Karpas-422 (cell line): ENCODE measurements around the gene CARMIL1. TPM values are rescaled to one million over a fixed set of nuclear protein-coding genes. Genes with fewer than 3 reads are reported as not detected.

Source experiments
- DNase-seq: peaks from one replicate; pipeline ENCODE4 v3.0.0-alpha.2; 2015
- H2AFZ ChIP-seq: fragments of 200-600 bp; sonication (generic); 2 replicates; pipeline ENCODE4 v1.6.1; 2014; ENCODE audit warnings: antibody characterized with exemption, low read length, mixed read lengths
- H3K27ac ChIP-seq: fragments of 200-600 bp; sonication (generic); 2 replicates; pipeline ENCODE4 v1.5.1; 2014; ENCODE audit warnings: mild to moderate bottlenecking, low read length, moderate library complexity
- H3K27me3 ChIP-seq: fragments of 200-600 bp; sonication (generic); 2 replicates; pipeline ENCODE4 v1.6.1; 2014; ENCODE audit warnings: low read length, mixed read lengths
- H3K36me3 ChIP-seq: fragments of 200-600 bp; sonication (generic); 2 replicates; pipeline ENCODE4 v1.6.1; 2014; ENCODE audit warnings: low read length, mixed read lengths; ENCODE audit not compliant: insufficient read depth
- H3K4me1 ChIP-seq: fragments of 200-600 bp; sonication (generic); 2 replicates; pipeline ENCODE4 v1.6.1; 2014; ENCODE audit warnings: mild to moderate bottlenecking, low read length, mixed read lengths
- H3K4me2 ChIP-seq: fragments of 200-600 bp; sonication (generic); 2 replicates; pipeline ENCODE4 v1.6.1; 2014; ENCODE audit warnings: low read length, low read depth, mild to moderate bottlenecking; ENCODE audit not compliant: poor library complexity, severe bottlenecking
- H3K4me3 ChIP-seq: fragments of 200-600 bp; sonication (generic); 2 replicates; pipeline ENCODE4 v1.5.1; 2014; ENCODE audit warnings: mild to moderate bottlenecking, antibody characterized with exemption, low read length, mixed read lengths
- H3K79me2 ChIP-seq: fragments of 200-600 bp; sonication (generic); 2 replicates; pipeline ENCODE4 v1.6.1; 2014; ENCODE audit warnings: mild to moderate bottlenecking, low read length, mixed read lengths
- H3K9ac ChIP-seq: fragments of 200-600 bp; sonication (generic); 2 replicates; pipeline ENCODE4 v1.6.0; 2014; ENCODE audit warnings: low read length
- H3K9me2 ChIP-seq: fragments of 200-600 bp; sonication (generic), shearing (Covaris generic); replicated peaks from 2 replicates; pipeline ENCODE4 v1.6.0; 2014; ENCODE audit warnings: mild to moderate bottlenecking, low read length, moderate library complexity; ENCODE audit not compliant: insufficient read depth
- H3K9me3 ChIP-seq: fragments of 300-700, 200-600 bp; sonication (generic); 2 replicates; pipeline ENCODE4 v1.6.1; 2014; ENCODE audit warnings: low read length, mixed read lengths
- H4K20me1 ChIP-seq: fragments of 200-600 bp; sonication (generic); 2 replicates; pipeline ENCODE4 v1.6.1; 2014; ENCODE audit warnings: mild to moderate bottlenecking, antibody characterized with exemption, low read length, low read depth; ENCODE audit not compliant: insufficient read depth
- total RNA-seq: library from RNA; depleted of rRNA; stranded (reverse); fragments of >200 nt; shearing (Covaris generic); gene quantifications from 2 replicates; pipeline ENCODE4 v1.2.3, GENCODE V29; 2014; ENCODE audit warnings: low replicate concordance

CARMIL1 gene
- total RNA-seq, 1 experiment from 2014 or later: 0.04 TPM

DNA sequence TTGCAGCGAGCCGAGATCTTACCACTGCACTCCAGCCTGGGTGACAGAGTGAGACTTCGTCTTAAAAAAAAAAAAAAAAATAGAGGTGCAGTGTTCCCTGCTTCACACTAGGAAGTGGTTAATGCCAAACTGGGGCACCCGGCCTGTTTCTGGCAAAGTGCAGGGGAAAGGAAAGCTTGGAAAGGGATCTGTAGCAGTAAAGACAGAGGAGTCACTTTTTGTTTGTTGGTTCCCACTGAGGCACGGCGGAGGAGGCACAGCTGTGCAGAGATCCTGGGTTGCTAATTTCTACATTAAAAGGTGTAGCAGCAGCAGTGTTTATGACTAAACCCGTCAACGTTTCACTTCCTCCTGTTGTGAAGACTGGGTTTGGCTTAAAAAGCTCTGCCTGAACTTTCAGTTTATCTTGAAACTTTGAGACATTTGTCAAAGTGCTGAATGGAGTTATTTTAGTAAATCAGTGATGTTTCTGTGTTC is 125.6 kb downstream of the CARMIL1 start:
- Histone ChIP-seq H3K4me3 (no peak overlapping the region), H3K4me1 (peaks cover 9% of the 10 kb centered on the region; the same call in 1 of the 2 replicates), H3K79me2 (no peaks in the 10 kb centered on the region), H3K4me2 (no peak overlapping the region), H2AFZ (no peak overlapping the region), H3K9me3 (no peaks in the 10 kb centered on the region), H3K9me2 (no peaks in the 10 kb centered on the region), H3K36me3 (no peaks in the 10 kb centered on the region), H3K27me3 (no peaks in the 10 kb centered on the region), H3K9ac (no peak overlapping the region), H3K27ac (no peak overlapping the region), H4K20me1 (no peaks in the 10 kb centered on the region)
- no peak for DNase-seq

DNA sequence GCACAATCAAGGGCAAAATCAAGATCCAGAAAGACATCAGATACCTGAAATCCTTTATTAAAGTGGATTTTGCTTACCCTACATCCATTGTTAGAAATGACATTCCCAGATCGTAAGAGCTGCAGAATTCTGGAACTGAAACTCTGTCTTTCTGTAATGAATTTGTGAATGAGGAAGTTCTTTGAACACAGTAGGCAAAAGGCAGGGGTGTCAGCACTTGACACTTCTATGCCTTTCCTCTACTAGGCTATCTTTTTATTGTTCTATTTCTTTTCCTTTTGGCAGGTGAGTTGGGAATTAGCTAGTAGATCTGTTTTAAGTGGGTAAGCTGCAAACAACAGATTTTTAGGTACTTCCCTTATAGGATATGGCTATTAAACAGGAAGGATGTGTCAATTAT is 126.3 kb downstream of the CARMIL1 start:
- Histone ChIP-seq H3K9me3 (no peaks in the 10 kb centered on the region), H3K36me3 (no peaks in the 10 kb centered on the region), H3K9me2 (no peaks in the 10 kb centered on the region), H3K4me1 (peaks cover 9% of the 10 kb centered on the region; the same call in 1 of the 2 replicates), H2AFZ (no peak overlapping the region), H3K4me3 (no peak overlapping the region), H3K27ac (no peak overlapping the region), H3K4me2 (no peak overlapping the region), H3K27me3 (no peaks in the 10 kb centered on the region), H3K9ac (no peak overlapping the region), H4K20me1 (no peaks in the 10 kb centered on the region), H3K79me2 (no peaks in the 10 kb centered on the region)
- no peak for DNase-seq

DNA sequence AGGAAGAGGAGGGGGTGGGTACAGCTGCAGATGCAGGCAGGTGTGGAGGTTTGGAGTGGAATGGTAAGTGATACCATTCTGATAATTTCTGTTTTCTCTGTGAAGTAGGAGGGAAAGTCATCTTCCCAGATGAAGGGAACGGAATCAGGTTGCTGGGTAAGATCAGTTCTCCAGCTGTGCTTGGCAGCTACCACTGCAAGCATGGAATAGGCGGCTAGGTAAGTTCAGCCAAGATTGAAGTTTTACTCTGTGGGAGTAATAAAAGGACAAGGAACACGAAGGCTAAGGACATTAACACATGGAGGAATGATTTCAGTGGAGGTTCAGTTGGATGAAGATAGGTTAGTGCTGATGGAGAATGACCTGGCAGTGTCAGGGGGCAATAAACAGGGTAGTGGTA is 128.3 kb downstream of the CARMIL1 start:
- Histone ChIP-seq H3K4me1 (peaks cover 9% of the 10 kb centered on the region; the same call in 1 of the 2 replicates), H3K79me2 (no peaks in the 10 kb centered on the region), H3K36me3 (no peaks in the 10 kb centered on the region), H4K20me1 (no peaks in the 10 kb centered on the region), H3K27ac (no peak overlapping the region), H3K27me3 (no peaks in the 10 kb centered on the region), H3K4me3 (no peak overlapping the region), H2AFZ (no peak overlapping the region), H3K9me2 (no peaks in the 10 kb centered on the region), H3K9me3 (no peaks in the 10 kb centered on the region), H3K4me2 (no peak overlapping the region), H3K9ac (no peak overlapping the region)
- no peak for DNase-seq

DNA sequence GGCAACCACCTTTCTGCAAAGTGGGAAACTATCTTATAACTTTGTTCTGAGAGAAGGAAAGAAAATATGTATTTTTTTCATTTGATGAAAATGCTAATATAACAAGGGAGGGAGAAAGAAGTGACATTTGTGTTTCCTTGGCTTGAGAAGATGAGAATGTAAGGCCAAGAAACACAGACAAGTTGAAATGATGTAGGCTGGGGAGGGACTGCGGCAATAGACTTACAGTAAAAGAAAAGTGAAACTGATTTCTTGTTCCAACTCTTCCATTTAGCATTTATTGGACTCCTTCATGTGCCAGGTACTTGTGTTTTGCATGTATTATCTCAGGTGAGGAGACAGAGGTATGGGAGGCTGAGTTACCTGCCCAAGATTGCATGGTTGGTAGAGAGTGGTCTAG is 130.9 kb downstream of the CARMIL1 start:
- DNase-seq: no peak
- H3K9me2 ChIP-seq: no peaks in the 10 kb centered on the region
- H3K27ac ChIP-seq: no peak overlapping the region
- H3K4me3 ChIP-seq: no peak overlapping the region
- H3K9me3 ChIP-seq: no peaks in the 10 kb centered on the region
- H3K79me2 ChIP-seq: no peaks in the 10 kb centered on the region
- H2AFZ ChIP-seq: no peak overlapping the region
- H3K4me1 ChIP-seq: peaks cover 5% of the 10 kb centered on the region; the same call in 1 of the 2 replicates
- H3K4me2 ChIP-seq: no peak overlapping the region
- H3K27me3 ChIP-seq: no peaks in the 10 kb centered on the region
- H3K9ac ChIP-seq: no peak overlapping the region
- H3K36me3 ChIP-seq: no peaks in the 10 kb centered on the region
- H4K20me1 ChIP-seq: no peaks in the 10 kb centered on the region

DNA sequence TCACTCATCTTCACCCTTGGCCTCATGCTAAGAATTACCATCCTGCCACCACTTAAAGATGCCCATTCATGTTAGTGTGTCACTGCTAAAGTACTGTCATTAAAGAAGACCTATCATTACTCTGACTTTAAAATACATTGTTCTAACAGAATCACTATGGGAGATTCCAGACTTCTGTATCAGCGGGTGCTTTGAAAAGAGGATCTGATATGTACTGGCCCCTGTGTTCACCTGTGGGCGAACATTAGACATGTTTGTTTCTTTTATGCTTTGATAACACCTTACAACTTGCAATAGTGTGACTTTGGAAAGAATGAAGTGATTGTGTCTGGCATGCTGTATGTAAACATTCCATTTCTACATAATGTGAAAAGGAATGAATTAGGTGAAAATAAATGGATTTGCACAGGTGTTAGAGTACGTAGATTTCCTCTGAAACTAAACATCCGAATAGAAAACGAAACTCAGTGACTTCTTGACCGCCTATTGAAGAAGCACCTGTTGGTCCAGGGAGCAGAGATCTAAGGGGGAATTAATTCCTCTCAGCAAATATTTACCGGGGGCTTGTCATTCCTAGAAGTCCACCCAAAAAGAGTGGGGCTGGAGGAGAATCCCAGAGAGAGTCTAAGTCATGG is 132.3 kb downstream of the CARMIL1 start:
- DNase-seq: no peak
- Histone ChIP-seq H4K20me1 (no peaks in the 10 kb centered on the region), H3K27me3 (no peaks in the 10 kb centered on the region), H3K9me3 (no peaks in the 10 kb centered on the region), H3K36me3 (no peaks in the 10 kb centered on the region), H3K4me1 (no peaks in the 10 kb centered on the region), H2AFZ (no peak overlapping the region), H3K4me2 (no peak overlapping the region), H3K79me2 (no peaks in the 10 kb centered on the region), H3K9me2 (no peaks in the 10 kb centered on the region), H3K27ac (no peak overlapping the region), H3K9ac (no peak overlapping the region), H3K4me3 (no peak overlapping the region)

DNA sequence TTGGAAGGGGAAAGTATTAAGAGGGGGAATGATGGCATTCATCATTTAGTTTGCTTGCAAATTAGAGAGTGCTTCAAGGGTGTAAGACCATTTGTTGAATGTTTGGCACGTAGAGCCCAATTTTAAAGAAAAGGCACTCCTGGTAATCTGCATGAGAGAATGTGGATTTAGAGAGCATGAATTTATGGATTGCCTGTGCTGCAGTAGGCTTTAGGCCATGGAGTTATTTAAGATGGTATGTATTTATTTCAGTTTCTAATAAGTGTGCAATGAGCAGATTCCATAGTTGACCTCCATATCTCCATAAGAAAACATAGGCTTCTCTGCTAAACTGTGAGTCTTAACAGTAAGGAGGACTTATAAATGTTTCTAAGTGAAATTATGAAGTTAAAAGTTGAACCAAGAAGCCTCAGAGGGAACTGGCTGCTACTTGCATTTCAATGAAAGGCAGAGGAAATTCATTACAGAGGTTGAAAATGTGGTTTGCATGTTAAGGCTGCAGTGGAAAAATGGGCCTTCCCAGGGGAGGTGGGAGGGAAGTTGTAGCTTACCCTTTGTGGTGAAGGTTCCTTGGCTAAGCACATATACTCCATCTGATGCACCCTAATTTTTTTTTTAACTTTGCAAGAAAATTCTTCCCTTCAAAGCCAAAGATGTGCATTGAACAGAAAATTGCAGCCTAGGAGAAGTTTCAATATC is 134.2 kb downstream of the CARMIL1 start:
- Histone ChIP-seq H3K79me2 (no peaks in the 10 kb centered on the region), H2AFZ (no peak overlapping the region), H3K36me3 (no peaks in the 10 kb centered on the region), H3K27me3 (peaks cover 3% of the 10 kb centered on the region; the same call in 1 of the 2 replicates), H3K9me3 (no peaks in the 10 kb centered on the region), H4K20me1 (no peaks in the 10 kb centered on the region), H3K4me2 (no peak overlapping the region), H3K27ac (no peak overlapping the region), H3K4me3 (no peak overlapping the region), H3K9me2 (no peaks in the 10 kb centered on the region), H3K9ac (no peak overlapping the region), H3K4me1 (no peaks in the 10 kb centered on the region)
- no peak for DNase-seq

DNA sequence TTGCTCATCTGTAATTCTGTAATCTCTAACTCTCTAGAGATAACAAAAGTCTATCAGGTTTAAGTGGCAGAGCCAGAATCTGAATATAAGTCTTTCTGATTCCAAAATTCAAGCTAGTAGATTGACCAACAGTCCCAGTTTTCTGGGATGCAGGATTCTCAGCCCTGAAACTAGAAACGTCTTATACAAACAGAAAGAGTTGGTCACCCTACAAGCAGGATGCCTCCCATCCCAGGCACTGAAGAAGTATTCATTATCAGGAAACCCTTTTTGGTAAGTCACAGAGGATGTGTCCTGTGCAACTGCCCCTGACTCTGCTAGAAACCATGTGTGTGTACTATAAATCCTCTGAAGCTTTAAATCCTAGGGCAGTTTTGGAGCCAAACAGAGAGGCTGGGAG is 135.0 kb downstream of the CARMIL1 start:
- Histone ChIP-seq H4K20me1 (no peaks in the 10 kb centered on the region), H3K4me2 (no peak overlapping the region), H3K27me3 (peaks cover 3% of the 10 kb centered on the region; the same call in 1 of the 2 replicates), H3K9ac (no peak overlapping the region), H3K9me3 (no peaks in the 10 kb centered on the region), H3K9me2 (no peaks in the 10 kb centered on the region), H3K27ac (no peak overlapping the region), H3K36me3 (no peaks in the 10 kb centered on the region), H3K79me2 (no peaks in the 10 kb centered on the region), H3K4me3 (no peak overlapping the region), H3K4me1 (no peaks in the 10 kb centered on the region), H2AFZ (no peak overlapping the region)
- DNase-seq: no peak

DNA sequence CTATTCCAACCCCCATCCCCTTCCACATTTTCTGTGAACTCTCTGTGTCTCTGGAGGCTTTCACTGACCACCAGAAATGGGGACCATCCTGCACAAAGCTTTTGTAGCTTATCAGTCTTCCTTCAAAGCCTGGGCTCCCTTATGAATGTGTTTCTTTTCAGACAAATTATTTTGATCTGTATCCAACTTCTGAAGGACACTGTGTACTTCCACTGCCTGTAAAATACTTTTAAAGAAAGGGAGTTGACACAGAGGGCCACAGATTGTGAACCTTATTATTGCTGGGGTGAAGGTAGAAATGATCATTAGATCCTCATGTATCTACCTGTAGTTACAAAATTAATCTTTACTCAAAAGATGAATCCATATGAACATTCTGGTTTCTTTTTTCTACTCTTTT is 135.6 kb downstream of the CARMIL1 start:
- H3K9me2 ChIP-seq: no peaks in the 10 kb centered on the region
- H3K4me3 ChIP-seq: no peak overlapping the region
- no peaks in the 10 kb centered on the region for H3K9me3 ChIP-seq
- no peaks in the 10 kb centered on the region for H3K79me2 ChIP-seq
- no peaks in the 10 kb centered on the region for H4K20me1 ChIP-seq
- H3K27ac ChIP-seq: no peak overlapping the region
- H3K4me1 ChIP-seq: no peaks in the 10 kb centered on the region
- no peaks in the 10 kb centered on the region for H3K36me3 ChIP-seq
- no peak overlapping the region for H3K9ac ChIP-seq
- no peak overlapping the region for H2AFZ ChIP-seq
- DNase-seq: no peak
- no peak overlapping the region for H3K4me2 ChIP-seq
- H3K27me3 ChIP-seq: peaks cover 3% of the 10 kb centered on the region; the same call in 1 of the 2 replicates
